GM18526 (cell line): ENCODE results near the gene EXOC3L4.

Experiments
- POLR2A ChIP-seq: IDR thresholded peaks from 3 replicates; pipeline ENCODE4 v1.6.1; 2011; ENCODE audit not compliant: insufficient read length; ENCODE audit errors: extremely low read depth

EXOC3L4 gene

DNA sequence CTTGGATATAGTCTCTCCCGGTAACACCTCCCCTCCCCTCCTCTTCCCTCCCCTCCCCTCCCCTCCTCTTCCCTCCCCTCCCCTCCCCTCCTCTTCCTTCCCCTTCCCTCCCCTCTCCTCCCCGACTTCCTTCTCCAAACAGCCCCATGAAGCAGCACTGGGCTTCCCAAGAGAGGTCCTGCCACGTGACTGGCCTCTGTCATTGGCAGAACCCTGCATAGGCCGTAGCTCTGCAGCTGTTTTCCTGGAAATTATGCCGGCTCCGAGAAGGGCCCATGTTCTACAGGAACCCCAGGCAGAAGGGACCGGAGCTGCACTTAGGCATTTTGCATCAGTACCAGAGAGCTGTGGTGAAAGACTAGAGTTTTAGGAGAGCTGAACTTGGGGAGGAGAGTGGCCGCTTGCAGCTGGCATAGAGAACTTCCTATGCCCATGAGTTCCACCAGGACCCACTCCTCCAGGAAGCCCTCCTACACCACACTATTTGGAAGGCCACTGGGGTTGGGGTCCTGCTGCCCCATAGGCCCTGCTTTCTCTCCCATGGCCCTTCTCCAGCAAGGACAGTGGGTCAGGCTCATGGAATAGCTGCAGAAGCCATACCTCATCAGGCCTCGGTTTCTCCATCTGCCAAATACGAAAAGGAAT is 23.6 kb downstream of the EXOC3L4 start:
- TF ChIP-seq POLR2A = no peak

DNA sequence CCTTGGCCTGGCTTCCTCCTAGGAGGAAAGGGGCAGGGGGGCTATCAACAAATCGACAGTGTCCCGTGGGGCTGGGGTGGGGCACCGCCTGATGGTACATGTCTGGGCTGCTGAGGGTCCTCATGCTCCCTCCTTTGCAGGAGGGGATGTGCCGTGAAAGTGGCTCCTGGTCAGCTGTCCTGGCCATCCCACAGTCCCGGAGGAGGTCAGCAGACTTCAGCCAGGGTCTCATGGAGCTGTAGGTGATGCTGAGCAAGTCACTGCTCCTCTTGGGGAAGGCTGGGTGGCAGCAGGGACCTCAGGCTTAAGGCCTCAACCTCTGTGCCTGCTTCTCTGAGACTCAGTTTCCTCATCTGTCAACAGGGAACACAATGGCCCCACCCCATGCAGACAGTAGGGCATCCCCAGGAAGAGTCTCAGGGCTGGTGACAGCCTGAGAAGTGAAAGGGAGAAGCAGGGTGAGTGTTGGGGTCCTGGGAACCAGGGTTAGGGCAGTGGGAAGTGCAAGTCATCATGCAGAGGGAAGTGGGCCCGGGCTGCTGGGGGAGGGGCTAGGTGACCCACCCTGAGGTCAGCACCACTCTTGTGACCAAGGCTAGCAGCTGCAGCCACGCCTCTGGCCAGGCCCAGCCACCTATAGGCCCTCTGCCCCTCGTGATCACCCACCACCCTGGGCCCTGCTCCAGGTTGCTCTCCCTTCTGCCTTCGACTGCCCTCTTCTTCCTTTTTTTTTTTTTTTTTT is 24.3 kb downstream of the EXOC3L4 start:
- TF ChIP-seq POLR2A = no peak

DNA sequence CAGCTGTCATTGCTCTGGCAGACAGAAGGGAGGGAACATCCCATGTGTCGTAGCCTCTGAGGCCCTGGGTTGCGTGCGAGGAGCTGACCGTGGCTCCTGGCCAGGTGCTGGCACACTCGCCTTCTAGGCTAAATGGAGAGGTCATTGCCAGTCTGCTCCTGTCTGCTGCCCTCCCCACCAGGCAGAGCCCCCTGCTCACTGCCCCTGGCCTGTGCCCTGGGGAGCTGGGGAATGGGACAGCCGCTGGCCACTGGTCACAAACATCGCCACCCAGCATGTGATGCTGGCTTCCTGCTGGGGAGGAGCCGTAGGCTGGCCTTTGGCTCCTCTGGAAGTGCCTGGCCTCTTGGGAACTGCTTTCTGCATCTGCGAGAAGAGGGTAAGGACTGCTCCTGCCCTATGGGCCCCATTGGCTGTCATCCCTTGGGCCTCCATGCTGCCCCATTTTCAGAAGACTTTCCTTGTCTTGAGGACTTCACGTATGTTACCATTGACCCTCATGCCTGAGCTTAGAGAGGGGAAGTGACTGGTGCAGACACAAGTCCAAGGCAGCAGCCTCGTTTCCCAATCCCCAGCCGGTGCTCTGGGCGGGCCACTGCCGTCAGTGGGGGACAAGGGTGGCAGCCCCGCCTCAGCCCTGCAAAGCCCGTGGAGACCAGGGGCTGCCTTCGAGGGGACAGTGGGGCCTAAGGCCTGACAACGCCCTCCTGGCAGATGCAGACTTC is 26.8 kb downstream of the EXOC3L4 start:
- no peak for TF ChIP-seq POLR2A

- TF ChIP-seq POLR2A = no peak
Observed at GRCh38 chr14:103121846-103122584, 27.5 kb downstream of the EXOC3L4 start.

- TF ChIP-seq POLR2A = no peak
Observed at GRCh38 chr14:103122585-103122946, 28.0 kb downstream of the EXOC3L4 start.

DNA sequence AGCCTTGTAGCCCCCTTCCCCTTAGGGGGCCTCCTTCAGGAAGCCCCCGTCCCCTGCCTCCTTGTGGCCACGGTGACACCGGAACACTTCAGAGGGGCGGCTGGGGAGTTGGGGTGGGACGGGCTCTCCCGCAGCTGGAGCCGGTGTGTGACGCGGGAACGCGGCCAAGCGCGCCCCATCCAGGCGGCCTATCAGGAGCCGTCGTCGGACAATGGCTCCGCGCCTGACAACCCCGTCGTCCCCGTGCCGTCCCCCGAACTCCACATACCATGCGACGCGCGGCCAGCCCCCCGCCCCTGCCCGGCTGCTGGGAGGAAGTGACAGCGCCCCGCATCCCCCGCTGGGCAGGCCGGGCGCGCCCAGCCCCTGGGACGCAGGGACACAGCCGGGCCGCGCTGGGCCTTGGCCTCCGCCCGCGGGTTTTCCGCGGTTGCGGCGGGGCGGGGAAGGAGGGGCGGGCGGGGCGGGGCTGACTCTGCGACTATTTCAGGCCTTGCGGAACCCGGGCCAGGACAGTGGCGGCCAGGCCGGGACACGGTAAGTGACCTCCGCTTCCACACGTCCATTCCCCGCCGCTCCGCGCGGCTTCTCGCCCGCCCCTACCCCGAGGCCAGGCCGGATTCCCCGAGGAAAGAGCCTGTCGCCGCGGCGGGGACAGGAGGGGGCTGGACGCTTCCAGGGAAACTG is 28.6 kb downstream of the EXOC3L4 start, which contains the start of gene TNFAIP2:
Gene TNFAIP2, plus strand, starts transcription at position 515 of the 687 bp plus-strand sequence. CDS start 2,997 bp downstream, outside the sequence.
- peak; percentile 59 for TF ChIP-seq POLR2A

DNA sequence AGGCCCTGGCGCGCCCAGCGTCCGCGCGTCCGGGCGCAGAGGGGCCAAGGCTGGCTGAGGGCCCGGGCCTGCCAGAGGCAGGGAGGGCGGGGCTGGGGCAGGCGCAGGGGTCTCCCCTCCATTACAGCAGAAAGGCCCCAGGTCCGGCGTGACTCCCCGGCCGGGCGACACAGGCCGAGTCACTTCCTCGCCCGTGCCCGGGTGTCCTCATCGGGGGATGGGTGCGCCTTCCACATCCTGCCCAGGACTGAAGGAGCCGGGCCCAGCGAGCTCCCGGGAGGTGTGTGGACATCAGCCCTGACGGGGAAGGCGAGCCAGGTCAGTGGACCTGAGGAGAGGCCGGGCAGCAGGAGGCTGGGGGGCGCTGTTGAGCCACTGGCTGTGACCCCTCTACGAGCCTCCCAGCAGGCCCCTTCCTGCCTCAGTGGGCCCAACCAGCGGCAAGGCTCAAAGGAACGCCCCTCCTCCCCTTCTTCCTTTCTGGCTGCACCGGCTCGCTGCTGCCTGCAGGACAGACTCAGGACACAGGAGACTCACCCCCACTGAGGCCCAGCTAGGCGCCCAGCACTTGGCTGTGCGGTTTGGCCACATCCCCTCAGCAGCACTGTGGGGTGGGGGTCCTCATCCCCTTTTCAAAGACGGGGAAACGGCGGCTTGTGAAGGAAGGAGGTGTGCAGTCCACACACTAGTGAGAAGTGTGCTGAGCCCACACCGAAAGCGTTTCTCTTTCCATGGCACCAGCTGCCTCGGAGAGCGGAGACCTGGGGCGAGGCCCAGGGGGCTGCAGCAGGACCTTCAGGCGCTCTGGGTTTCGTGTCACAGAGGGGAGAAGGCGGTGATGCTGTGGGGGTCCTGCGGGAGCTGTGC is 29.3 kb downstream of the EXOC3L4 start:
- TF ChIP-seq POLR2A = no peak

DNA sequence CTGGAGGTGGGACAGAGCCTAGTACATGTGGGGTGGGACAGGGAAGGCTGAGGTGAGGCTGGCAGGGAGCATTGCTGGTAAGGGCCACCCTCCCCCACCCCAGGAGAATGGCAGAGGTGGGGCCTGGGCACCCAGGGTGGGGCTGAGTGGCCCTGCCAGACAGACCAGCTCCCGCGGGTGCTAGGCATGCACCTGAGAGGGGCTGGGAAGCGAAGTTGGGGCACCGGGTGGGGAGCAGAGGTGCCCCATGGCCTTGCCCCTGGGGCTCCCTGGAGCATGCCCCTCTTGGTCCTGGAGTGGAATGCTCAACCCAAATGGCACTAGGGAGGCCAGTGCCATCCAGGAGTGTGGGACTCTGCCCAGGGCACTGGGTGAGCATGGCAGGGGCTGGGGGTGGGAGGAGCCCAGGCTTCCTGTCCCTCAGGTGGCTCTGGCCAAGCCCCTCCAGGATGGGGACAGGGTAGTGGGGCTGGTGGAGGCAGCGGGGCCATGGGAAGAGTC is 30.0 kb downstream of the EXOC3L4 start:
- no peak for TF ChIP-seq POLR2A

DNA sequence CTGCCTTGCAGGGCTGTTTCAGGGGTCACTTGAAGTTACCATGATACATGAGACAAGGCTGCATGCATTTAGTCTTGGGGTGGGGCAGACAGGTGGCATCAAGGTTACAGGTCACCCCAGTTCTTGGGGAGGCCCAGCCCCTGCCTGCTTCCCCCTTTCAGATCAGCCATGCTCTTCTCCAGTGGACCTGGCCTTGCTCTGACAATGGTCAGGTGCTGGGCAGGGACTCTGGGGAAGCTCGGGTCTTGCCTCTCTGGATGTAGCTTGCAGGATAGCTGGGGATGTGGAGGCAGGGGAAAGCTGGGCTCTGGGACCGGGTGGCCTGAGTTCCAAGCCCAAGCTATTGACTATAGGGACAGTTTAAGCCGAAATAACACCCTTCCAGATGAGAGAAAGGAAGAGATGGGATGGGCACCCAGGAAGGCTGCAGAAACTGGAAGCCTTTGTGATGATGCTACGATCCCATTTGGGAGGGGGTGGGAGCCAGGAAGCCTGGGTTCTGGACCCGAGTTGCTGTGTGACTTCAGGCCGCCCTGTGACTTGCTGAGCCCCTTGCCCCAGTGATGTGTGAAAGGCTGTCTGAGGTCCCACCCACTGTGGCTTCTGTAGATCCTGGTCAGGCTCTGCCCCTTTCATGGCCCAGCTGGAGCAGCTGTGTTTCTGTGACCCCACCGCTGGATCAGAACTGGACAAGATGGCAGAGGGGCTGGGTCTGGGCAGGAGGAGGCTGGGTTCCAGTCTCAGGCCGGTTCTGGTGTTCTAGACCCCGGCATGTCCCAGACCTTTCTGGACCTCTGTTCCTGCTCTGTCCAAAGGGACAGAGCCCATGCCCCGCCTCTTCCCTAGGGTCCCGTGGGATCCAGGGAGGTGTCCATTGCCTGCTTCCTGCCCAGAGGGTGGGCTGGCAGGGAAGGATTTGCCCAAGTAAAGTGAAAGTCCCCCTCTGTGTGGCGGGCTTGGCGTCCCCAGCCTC is 30.9 kb downstream of the EXOC3L4 start:
- no peak for TF ChIP-seq POLR2A

DNA sequence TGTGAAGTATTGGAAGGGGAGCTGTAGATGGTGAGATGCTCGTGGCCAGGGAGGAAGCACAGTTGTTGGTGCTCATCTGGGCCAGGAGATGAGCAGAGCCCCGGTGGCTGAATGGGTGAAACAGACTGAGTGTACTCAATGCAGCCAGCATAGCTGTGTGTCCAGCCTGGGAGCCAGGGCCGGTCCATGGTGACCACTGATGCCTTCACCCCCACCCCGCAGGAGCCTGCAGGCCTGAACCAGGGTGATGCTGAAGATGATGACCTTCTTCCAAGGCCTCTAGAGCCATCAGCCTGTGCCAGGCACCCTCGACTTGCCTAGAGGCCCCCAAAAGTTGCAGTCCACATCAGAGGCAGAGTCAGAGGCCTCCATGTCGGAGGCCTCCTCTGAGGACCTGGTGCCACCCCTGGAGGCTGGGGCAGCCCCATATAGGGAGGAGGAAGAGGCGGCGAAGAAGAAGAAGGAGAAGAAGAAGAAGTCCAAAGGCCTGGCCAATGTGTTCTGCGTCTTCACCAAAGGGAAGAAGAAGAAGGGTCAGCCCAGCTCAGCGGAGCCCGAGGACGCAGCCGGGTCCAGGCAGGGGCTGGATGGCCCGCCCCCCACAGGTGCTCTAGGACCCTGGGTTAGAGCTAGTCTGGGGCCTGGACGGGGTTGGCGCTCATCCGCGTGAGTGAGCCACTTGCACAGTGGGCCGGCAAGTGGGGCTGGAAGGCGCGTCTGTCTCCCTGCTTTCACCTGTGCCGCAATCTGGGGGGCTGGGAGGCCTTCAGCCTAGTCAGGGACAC is 31.8 kb downstream of the EXOC3L4 start:
- no peak for TF ChIP-seq POLR2A

GRCh38 chr14:103126873-103127304 is 32.4 kb downstream of the EXOC3L4 start:
- TF ChIP-seq POLR2A = no peak

DNA sequence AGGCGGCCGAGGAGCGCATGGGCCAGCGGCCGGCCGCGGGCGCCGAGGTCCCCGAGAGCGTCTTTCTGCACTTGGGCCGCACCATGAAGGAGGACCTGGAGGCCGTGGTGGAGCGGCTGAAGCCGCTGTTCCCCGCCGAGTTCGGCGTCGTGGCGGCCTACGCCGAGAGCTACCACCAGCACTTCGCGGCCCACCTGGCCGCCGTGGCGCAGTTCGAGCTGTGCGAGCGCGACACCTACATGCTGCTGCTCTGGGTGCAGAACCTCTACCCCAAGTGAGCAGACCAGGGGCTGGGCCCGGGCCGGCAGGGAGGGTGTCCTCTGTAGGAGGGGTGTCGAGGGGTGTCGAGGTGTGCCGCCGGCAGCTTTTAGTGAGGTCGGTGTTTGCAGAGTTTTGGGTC is 32.8 kb downstream of the EXOC3L4 start:
- no peak for TF ChIP-seq POLR2A
